Endometrium (tissue), 2 donors: ENCODE results near the gene CDC5L.
"Not testable (repeated sequence)": the region's sequence is repeated elsewhere in the genome, so short reads cannot be mapped to it uniquely, and the experiment has no call there.

Experiments
- FAIRE-seq: peaks from 2 replicates; lab custom pipeline; 2012; peaks lifted over from hg19 to GRCh38; lab: Jason Lieb, UNC
- donor health status: control.
- donor health status: control.

CDC5L gene

GRCh38 chr6:44415873-44416502 lies 28.5 kb downstream of the CDC5L start:
- FAIRE-seq = no peak

- no peak for FAIRE-seq
These were observed 35.0 kb downstream of the CDC5L start for GRCh38 chr6:44422531-44422930.

- no peak for FAIRE-seq
These were observed 35.8 kb downstream of the CDC5L start for GRCh38 chr6:44423306-44423705.

GRCh38 chr6:44425951-44426350 lies 38.4 kb downstream of the CDC5L start:
- no peak for FAIRE-seq

GRCh38 chr6:44428682-44429081 lies 41.2 kb downstream of the CDC5L start:
- FAIRE-seq = no peak

GRCh38 chr6:44430326-44430725 lies 42.8 kb downstream of the CDC5L start:
- FAIRE-seq = no peak

- FAIRE-seq = peak; percentile 53
These were observed 43.7 kb downstream of the CDC5L start for GRCh38 chr6:44431118-44431725.

GRCh38 chr6:44432227-44432626 lies 44.7 kb downstream of the CDC5L start:
- FAIRE-seq = no peak

- FAIRE-seq = no peak
These were observed 45.2 kb downstream of the CDC5L start for GRCh38 chr6:44432726-44433125.

GRCh38 chr6:44435500-44435899 lies 48.0 kb downstream of the CDC5L start:
- FAIRE-seq = no peak

GRCh38 chr6:44438827-44439226 lies 51.3 kb downstream of the CDC5L start:
- no peak for FAIRE-seq

GRCh38 chr6:44439270-44440045 lies 52.0 kb downstream of the CDC5L start:
- no peak for FAIRE-seq

GRCh38 chr6:44441091-44441855 lies 53.8 kb downstream of the CDC5L start:
- FAIRE-seq = no peak

GRCh38 chr6:44442236-44442635 lies 54.7 kb downstream of the CDC5L start:
- FAIRE-seq = no peak

GRCh38 chr6:44442833-44443444 lies 55.4 kb downstream of the CDC5L start:
- FAIRE-seq = no peak

GRCh38 chr6:44444853-44445252 lies 57.3 kb downstream of the CDC5L start:
- no peak for FAIRE-seq

- FAIRE-seq = no peak
These were observed 59.3 kb downstream of the CDC5L start for GRCh38 chr6:44446626-44447300.

GRCh38 chr6:44449181-44449580 lies 61.7 kb downstream of the CDC5L start:
- not testable (repeated sequence) for FAIRE-seq

- FAIRE-seq = no peak
These were observed 64.5 kb downstream of the CDC5L start for GRCh38 chr6:44451803-44452695.

GRCh38 chr6:44452725-44453124 lies 65.2 kb downstream of the CDC5L start:
- no peak for FAIRE-seq

GRCh38 chr6:44453146-44453545 lies 65.6 kb downstream of the CDC5L start:
- FAIRE-seq = no peak
